Stimulated activated CD4-positive, alpha-beta T cell treated with anti-CD3 and anti-CD28 coated beads, Interleukin-12 subunit alpha, Interleukin-12 subunit beta, amount 100 ng/mL, for 48 hours (primary cell): ENCODE data around the gene DNM3.

Source experiments
- DNase-seq, 3 donors: peaks; one replicate each; pipeline ENCODE4 v3.0.0-alpha.2; 2020; ENCODE audit warnings: low read depth in 2 of 3, low spot score in 1 of 3

The DNM3 gene

GRCh38 chr1:172090511-172090817 lies 249.2 kb downstream of the DNM3 start:
- DNase-seq = no peak

GRCh38 chr1:172095846-172096245 lies 254.5 kb downstream of the DNM3 start:
- no peak for DNase-seq

GRCh38 chr1:172105230-172105629 lies 263.9 kb downstream of the DNM3 start:
- no peak for DNase-seq

- no peak for DNase-seq
Measured at GRCh38 chr1:172107316-172107975, 266.1 kb downstream of the DNM3 start.

DNA sequence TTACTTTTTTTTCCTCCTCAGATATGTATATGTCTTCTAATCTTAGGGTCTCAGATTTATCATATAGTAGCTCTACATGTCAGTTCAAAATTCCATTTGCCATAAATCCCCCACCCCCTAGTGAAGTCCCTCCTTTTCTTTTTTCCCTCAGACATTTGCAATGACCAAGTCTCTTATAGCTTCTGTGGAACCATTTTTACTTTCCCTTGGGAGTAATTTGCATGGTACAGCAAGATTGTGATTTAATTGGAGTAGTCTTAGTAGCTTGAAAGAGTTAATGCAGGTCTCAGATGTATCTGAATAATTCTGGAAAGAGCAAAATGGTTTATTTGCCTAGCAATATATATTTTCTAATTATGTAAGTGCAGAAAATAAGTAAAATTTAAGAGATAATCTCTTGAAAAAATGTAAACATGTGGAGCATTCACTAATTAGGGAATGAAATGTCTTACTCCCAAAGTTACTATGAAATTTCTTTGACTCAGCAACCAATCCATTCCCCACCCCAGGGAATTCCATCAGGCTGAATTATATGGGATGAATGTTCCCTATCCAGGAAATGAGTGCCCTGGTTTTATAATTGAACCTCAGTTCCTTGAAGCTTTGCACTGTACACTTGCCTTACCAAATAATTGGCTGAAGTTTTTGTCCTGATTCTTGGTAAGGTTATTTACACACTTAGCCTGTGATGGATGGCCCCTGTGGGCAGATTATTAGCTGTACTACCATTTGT lies 267.0 kb downstream of the DNM3 start:
- no peak for DNase-seq

- DNase-seq = no peak
Measured at GRCh38 chr1:172109359-172109758, 268.1 kb downstream of the DNM3 start.

DNA sequence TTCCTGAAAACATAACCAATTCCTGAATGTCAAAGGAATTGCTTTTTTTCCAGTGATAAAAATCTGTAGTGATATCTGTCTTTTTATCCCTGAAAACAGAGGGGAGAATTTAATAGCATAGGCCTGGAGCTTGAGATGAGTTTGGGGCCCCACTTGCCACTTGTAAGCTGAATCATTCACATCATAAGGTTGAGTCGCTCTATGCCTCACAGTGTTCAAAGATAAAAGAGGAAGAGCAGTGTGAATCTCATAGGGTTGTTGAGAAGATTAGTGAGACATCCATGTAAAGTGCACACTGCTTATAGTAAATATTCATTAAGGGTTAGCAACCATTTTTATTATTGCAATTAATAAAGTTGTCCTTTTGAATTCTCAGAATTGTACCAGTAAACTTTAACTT lies 271.3 kb downstream of the DNM3 start:
- no peak for DNase-seq

DNA sequence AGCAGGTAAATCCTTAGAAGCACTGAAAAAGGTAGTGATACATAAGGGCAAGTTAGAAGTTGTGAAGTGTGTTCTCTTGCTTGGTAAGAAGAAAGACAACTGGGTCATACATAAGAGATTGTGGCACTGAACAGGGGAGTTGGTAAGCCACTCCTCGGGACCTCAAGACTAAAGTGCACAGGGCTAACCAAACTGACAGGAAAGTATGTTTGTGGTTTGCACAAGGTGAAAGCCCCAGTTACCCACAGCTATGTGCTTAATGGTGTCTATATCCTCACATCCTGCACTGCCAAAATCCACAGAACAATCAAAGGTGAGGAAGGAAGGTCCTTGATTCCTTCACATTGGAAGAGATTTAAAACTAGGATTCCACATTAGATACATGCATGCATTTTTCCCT lies 276.5 kb downstream of the DNM3 start:
- no peak for DNase-seq

DNA sequence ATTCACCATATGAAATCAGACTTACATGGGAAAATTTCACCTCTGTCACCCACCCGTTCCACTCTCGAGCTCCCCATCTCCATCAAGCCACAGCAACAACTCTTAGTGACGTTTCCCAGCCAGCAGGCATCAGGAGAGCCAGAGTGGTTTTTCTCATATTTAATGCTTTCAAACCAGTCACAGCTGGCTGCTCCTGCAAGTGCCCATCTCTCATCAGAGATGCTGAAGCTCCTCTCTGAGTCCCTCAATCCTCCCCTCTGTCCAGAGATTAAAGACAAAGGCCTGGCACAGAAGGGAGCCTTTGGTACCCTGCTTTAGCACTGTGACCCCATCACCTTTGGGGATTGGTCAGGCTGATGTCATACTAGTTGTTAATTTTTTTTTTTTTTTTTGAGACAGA lies 277.3 kb downstream of the DNM3 start:
- no peak for DNase-seq

DNA sequence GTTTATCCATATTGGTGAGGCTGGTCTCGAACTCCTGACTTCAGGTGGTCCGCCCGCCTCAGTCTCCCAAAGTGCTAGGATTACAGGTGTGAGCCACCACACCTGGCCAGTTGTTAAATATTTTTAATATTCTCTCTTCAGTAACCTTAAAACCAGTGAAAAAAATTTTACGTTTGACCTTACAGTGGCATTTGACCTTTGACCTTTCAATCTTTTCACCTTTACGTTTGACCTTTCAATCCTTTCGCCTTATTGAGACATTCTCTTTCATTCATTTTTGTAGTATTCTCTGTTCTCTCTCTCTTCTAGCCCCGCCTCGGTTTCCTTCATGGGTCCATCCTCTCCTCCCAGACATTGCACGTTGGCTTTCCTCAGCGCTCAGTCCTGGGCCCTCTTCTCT lies 277.9 kb downstream of the DNM3 start:
- DNase-seq = no peak

DNA sequence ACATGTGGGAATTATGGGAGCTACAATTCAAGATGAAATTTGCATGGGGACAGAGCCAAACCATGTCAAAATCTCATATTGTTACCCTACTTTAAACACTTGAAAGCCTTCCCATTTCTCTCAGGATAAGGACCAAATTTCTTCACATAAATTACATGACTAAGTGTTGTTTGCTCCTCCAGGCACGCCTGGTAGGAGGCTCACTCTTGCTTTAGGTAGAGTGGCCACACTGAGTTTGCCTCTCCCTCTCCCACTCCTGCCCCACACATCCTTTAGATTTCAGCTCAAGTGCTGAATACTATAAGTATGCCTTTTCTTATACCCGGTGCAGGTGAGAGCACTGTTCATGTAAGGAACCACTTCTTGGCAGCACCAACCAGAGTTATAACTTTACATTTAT lies 279.1 kb downstream of the DNM3 start:
- no peak for DNase-seq

- no peak for DNase-seq
Measured at GRCh38 chr1:172121081-172121717, 279.9 kb downstream of the DNM3 start.

- no peak for DNase-seq
Measured at GRCh38 chr1:172122381-172122780, 281.1 kb downstream of the DNM3 start.

DNA sequence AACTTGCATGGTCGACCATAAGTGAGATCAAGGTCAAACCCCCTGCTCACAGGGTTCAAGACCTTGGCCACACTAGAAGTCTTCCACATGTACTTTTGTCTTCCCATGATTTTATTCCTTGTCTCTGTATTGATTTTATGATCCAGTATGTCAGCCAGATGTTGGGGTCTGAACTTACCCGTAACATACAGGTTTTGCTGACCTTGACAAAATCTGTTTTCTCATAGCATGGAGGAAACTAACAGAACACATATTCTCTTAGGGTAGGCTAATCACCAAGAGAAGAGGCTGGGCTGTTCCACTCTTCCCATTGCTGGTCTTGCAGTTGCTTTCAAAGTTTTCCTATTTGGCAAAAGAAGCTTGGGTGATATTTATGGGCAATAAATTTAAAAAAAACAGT lies 284.0 kb downstream of the DNM3 start:
- DNase-seq = no peak

GRCh38 chr1:172125812-172126430 lies 284.6 kb downstream of the DNM3 start:
- DNase-seq = no peak

DNA sequence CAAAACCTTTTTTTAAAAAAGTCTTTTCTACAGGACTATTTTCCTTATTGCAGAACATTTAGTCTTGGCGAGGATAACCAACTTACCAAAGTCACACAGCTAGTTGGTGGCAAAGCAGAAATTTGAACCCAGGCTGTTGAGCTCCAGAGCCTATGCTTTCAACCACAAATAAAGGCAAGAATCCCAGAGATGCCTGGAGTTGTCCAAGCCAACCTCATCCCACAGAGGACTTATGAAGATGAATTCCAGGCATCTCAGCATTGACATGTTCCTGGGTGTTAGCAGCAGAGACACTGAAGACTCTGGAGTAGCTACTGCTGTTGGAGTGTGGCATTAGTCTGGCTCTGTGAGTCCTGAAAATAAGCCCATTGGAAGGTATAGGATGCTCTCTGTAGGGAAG lies 291.5 kb downstream of the DNM3 start:
- DNase-seq = no peak

DNA sequence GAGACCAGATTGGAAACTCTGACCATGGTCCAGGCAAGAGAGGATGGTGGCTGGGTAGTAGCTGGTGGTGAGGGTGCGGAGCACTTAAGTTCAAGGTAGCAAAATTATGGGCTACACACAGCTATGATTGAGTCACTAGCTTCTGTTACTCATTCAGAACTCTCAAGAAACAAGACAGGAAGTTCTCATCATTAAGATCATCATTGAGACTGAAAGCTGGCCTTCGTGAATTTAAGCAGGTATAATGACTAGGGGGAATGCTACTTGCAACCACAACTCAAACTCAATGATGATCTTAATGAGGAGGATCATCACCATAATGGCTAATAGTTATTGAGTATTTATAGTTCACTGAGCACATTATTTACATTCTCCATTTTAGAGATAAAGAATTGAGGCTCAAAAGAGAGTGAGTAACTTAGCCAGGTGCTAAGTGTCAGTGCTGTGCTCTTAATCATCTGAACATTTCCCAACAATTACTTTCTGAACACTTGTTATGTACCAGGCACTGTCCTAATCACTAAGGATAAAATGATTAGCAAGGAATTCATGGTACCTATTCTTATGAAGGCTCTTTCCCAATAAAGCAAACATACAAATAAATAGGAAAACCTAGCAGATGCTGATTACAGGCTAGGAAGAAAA lies 292.9 kb downstream of the DNM3 start:
- DNase-seq = peak in 1 of 3 donors; percentile 10

DNA sequence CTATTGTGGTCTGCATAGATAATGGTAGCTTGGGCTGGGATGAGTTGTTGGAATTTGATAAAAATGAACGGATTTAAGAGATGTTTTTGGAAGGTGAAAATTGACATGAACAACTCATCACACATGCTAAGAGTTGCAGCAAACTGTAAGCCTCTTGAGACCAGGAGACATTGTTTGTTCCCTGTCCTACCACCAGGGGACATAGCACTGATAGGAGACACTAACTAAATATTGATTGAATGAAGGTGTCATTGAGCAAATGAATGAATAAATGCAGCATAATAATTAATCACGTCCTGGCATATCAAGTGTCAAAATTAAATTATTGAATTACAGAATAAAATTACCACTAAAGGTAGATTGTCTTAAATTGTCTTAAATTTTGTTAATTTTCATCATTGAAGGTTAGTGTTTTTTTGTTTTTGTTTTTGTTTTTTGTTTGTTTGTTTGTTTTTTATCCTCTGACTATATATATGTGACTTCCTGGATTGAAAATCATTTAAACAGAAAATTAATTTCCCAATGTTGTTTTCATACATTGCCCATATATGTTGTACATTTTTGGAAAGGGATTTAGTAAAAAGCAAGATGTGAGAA lies 293.9 kb downstream of the DNM3 start:
- peak in 1 of 3 donors; percentile 18 for DNase-seq

GRCh38 chr1:172135978-172136610 lies 294.8 kb downstream of the DNM3 start:
- DNase-seq = no peak

DNA sequence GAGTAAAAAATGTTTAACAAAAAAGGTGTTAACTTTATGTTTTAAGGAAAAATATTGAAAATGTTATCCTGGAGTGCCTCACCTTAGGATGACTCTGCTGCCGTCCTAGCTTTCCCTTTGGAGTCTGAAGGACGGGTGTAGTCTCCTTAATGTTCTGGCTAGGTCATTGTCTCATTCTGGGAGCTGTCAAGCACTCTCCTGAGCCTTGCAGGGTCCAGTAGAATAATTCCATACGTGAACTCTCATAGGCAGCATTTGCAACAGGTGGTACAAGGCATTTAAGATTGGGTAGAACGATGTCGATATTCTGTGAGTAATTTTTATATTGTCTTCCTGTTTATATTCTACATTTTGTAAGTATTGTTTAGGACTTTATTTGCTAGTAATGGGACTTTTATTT lies 295.6 kb downstream of the DNM3 start:
- no peak for DNase-seq
